HepG2 (cell line): ENCODE measurements around the gene INSIG1.

Experiments used
- CEBPB ChIP-seq: IDR thresholded peaks from 2 replicates; pipeline ENCODE4 v1.6.1; 2011; ENCODE audit warnings: low read depth, low read length, improper control_type of control experiment, borderline replicate concordance
- HOMEZ ChIP-seq: IDR thresholded peaks from 2 replicates; pipeline ENCODE4 v1.6.1; 2016; ENCODE audit warnings: low read depth
- SAFB2 ChIP-seq: sonication (generic); formaldehyde crosslinking; IDR thresholded peaks from 2 replicates; pipeline ENCODE4 v1.5.1; 2020; ENCODE audit warnings: missing genetic modification reagents, low read depth, mild to moderate bottlenecking, borderline replicate concordance
- ZFY ChIP-seq: sonication (generic); formaldehyde crosslinking; IDR thresholded peaks from 2 replicates; pipeline ENCODE4 v1.4.0; 2020; ENCODE audit warnings: missing genetic modification reagents
- ZNF510 ChIP-seq: sonication (generic); formaldehyde crosslinking; IDR thresholded peaks from 2 replicates; pipeline ENCODE4 v1.4.0; 2020; ENCODE audit warnings: low read depth, mild to moderate bottlenecking, missing genetic modification reagents
- ZNF556 ChIP-seq: sonication (generic); formaldehyde crosslinking; IDR thresholded peaks from 2 replicates; pipeline ENCODE4 v1.4.0; 2020; ENCODE audit warnings: mild to moderate bottlenecking, missing genetic modification reagents, borderline replicate concordance
- ZSCAN22 ChIP-seq: sonication (generic); formaldehyde crosslinking; IDR thresholded peaks from 2 replicates; pipeline ENCODE4 v1.4.0; 2020; ENCODE audit warnings: mild to moderate bottlenecking, missing genetic modification reagents
- ZXDC ChIP-seq: sonication (generic); formaldehyde crosslinking; IDR thresholded peaks from 2 replicates; pipeline ENCODE4 v1.5.0; 2020; ENCODE audit warnings: mild to moderate bottlenecking, missing genetic modification reagents
- ZZZ3 ChIP-seq: sonication (generic); formaldehyde crosslinking; IDR thresholded peaks from 2 replicates; pipeline ENCODE4 v1.4.0; 2020; ENCODE audit warnings: missing genetic modification reagents, mild to moderate bottlenecking, borderline replicate concordance
- TF ChIP-seq, protein P1 (sequence below): sonication (generic); formaldehyde crosslinking; IDR thresholded peaks from 2 replicates; pipeline ENCODE4 v1.5.0; 2020; ENCODE audit warnings: mild to moderate bottlenecking, missing genetic modification reagents, moderate library complexity
- TF ChIP-seq, protein P2 (sequence below), 2 experiments: sonication (generic) in 1 of 2; formaldehyde crosslinking in 1 of 2; IDR thresholded peaks; 2 replicates each; pipeline versions ENCODE4 v1.6.1 to v1.9.0; 2014 to 2022; ENCODE audit warnings: antibody characterized with exemption in 1 of 2, borderline replicate concordance in 1 of 2, inconsistent platforms in 1 of 2, low read depth in 1 of 2, missing genetic modification reagents in 1 of 2

DNA sequence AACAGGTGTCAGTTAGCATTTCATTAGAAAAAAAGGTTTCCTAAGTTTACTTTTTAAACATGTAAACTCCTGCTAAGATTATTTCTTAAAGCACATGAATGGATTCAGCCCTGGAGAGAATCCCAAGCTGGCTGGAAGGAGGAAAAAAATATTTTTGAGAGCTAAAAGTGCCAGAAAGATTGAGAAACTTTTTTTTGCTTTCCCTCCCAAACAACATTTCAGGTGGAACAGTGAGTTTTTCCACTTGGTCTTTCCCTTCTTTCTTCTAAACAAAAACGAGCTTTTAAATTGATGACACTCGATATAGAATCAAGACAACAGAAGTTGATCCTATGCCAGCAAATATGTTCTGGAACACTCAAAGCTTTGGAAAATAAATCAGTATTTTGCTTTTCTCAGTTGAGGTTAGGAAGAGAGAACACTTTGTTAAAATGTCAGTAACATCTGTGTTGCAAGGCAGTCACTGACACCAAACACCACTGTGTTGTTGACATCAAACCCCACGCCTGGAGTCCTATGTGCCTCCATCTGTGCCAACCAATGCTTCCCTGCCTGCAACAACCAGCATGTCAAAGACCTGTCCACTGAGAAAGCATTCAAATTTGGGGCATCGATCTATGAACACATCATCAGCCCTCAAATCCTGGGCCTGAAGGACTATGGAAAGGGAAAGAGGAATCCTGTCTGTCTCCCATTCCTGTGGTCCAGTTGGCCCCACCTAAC, 22.9 kb upstream of the INSIG1 start:
- TF ChIP-seq, protein P1, sequence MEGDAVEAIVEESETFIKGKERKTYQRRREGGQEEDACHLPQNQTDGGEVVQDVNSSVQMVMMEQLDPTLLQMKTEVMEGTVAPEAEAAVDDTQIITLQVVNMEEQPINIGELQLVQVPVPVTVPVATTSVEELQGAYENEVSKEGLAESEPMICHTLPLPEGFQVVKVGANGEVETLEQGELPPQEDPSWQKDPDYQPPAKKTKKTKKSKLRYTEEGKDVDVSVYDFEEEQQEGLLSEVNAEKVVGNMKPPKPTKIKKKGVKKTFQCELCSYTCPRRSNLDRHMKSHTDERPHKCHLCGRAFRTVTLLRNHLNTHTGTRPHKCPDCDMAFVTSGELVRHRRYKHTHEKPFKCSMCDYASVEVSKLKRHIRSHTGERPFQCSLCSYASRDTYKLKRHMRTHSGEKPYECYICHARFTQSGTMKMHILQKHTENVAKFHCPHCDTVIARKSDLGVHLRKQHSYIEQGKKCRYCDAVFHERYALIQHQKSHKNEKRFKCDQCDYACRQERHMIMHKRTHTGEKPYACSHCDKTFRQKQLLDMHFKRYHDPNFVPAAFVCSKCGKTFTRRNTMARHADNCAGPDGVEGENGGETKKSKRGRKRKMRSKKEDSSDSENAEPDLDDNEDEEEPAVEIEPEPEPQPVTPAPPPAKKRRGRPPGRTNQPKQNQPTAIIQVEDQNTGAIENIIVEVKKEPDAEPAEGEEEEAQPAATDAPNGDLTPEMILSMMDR (CRISPR knock-in tag) = no peak
- TF ChIP-seq CEBPB (no peak), ZSCAN22 (CRISPR knock-in tag) (no peak), ZXDC (CRISPR knock-in tag) (no peak), SAFB2 (no peak), ZNF510 (CRISPR knock-in tag) (no peak), HOMEZ (CRISPR knock-in tag) (no peak), ZZZ3 (CRISPR knock-in tag) (no peak), ZNF556 (CRISPR knock-in tag) (no peak), ZFY (CRISPR knock-in tag) (no peak)
- TF ChIP-seq, protein P2, sequence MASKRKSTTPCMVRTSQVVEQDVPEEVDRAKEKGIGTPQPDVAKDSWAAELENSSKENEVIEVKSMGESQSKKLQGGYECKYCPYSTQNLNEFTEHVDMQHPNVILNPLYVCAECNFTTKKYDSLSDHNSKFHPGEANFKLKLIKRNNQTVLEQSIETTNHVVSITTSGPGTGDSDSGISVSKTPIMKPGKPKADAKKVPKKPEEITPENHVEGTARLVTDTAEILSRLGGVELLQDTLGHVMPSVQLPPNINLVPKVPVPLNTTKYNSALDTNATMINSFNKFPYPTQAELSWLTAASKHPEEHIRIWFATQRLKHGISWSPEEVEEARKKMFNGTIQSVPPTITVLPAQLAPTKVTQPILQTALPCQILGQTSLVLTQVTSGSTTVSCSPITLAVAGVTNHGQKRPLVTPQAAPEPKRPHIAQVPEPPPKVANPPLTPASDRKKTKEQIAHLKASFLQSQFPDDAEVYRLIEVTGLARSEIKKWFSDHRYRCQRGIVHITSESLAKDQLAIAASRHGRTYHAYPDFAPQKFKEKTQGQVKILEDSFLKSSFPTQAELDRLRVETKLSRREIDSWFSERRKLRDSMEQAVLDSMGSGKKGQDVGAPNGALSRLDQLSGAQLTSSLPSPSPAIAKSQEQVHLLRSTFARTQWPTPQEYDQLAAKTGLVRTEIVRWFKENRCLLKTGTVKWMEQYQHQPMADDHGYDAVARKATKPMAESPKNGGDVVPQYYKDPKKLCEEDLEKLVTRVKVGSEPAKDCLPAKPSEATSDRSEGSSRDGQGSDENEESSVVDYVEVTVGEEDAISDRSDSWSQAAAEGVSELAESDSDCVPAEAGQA (IDR thresholded peaks at IDR 0.05; ENCODE audit: low read depth) = no peak
- TF ChIP-seq, protein P2 (CRISPR knock-in tag; IDR thresholded peaks at IDR 0.05; ENCODE audit: borderline replicate concordance) = no peak
